Astrocyte (in vitro differentiated cells and primary cell): ENCODE results near the gene ALDH1B1. TPM values are rescaled to one million over a fixed set of nuclear protein-coding genes. Genes with fewer than 3 reads are reported as not detected.

ENCODE experiments used
- DNase-seq: peaks from one replicate; pipeline ENCODE4 v3.0.0-alpha.2; 2010; ENCODE audit warnings: low read depth
- FAIRE-seq: peaks from 2 replicates; lab custom pipeline; 2011; peaks lifted over from hg19 to GRCh38; lab: Jason Lieb, UNC
- H2AFZ ChIP-seq: 2 replicates; pipeline ENCODE4 v1.6.0; 2012; ENCODE audit warnings: low read depth, low read length, inconsistent platforms
- H3K27ac ChIP-seq: 2 replicates; pipeline ENCODE4 v1.5.1; 2011; ENCODE audit warnings: low read depth, low read length, inconsistent platforms
- H3K27me3 ChIP-seq: 2 replicates; pipeline ENCODE4 v1.6.0; 2011; ENCODE audit warnings: low read length, inconsistent platforms; ENCODE audit not compliant: insufficient read depth
- H3K36me3 ChIP-seq: 2 replicates; pipeline ENCODE4 v1.5.1; 2011; ENCODE audit warnings: low read length, inconsistent platforms; ENCODE audit not compliant: insufficient read depth
- H3K4me1 ChIP-seq: 2 replicates; pipeline ENCODE4 v1.5.1; 2011; ENCODE audit warnings: low read length, inconsistent platforms; ENCODE audit not compliant: insufficient read depth
- H3K4me2 ChIP-seq: 2 replicates; pipeline ENCODE4 v1.6.0; 2012; ENCODE audit warnings: low read length, inconsistent platforms
- H3K4me3 ChIP-seq: 2 replicates; pipeline ENCODE4 v1.5.1; 2011; ENCODE audit warnings: low read depth, mild to moderate bottlenecking, low read length, inconsistent platforms; ENCODE audit not compliant: insufficient read depth
- H3K79me2 ChIP-seq: 2 replicates; pipeline ENCODE4 v1.6.0; 2012; ENCODE audit warnings: mild to moderate bottlenecking, low read length, inconsistent platforms; ENCODE audit not compliant: insufficient read depth
- H3K9ac ChIP-seq: 2 replicates; pipeline ENCODE4 v1.6.0; 2012; ENCODE audit warnings: mild to moderate bottlenecking, low read length, inconsistent platforms
- H3K9me3 ChIP-seq: 2 replicates; pipeline ENCODE4 v1.5.1; 2012; ENCODE audit warnings: low read depth, mild to moderate bottlenecking, low read length, inconsistent platforms; ENCODE audit not compliant: insufficient read depth
- H4K20me1 ChIP-seq: 2 replicates; pipeline ENCODE4 v1.6.0; 2012; ENCODE audit warnings: low read length, inconsistent platforms; ENCODE audit not compliant: insufficient read depth
- H3K27ac Mint-ChIP-seq: one replicate; pipeline ENCODE4 v1.8.0; 2021; ENCODE audit warnings: mild to moderate bottlenecking, mixed read lengths; ENCODE audit not compliant: unreplicated experiment
- H3K27me3 Mint-ChIP-seq: one replicate; pipeline ENCODE4 v1.8.0; 2021; ENCODE audit warnings: low read depth, mixed read lengths; ENCODE audit not compliant: unreplicated experiment
- H3K36me3 Mint-ChIP-seq: one replicate; pipeline ENCODE4 v1.8.0; 2021; ENCODE audit warnings: low read depth, mixed read lengths; ENCODE audit not compliant: unreplicated experiment
- H3K4me1 Mint-ChIP-seq: one replicate; pipeline ENCODE4 v1.8.0; 2021; ENCODE audit warnings: low read depth, mixed read lengths; ENCODE audit not compliant: unreplicated experiment
- H3K4me3 Mint-ChIP-seq: one replicate; pipeline ENCODE4 v1.8.0; 2021; ENCODE audit warnings: mild to moderate bottlenecking, moderate library complexity, mixed read lengths; ENCODE audit not compliant: unreplicated experiment
- H3K9me3 Mint-ChIP-seq: one replicate; pipeline ENCODE4 v1.8.0; 2021; ENCODE audit warnings: mild to moderate bottlenecking, mixed read lengths; ENCODE audit not compliant: unreplicated experiment
- CTCF ChIP-seq: IDR thresholded peaks from 2 replicates; pipeline ENCODE4 v1.5.1; 2011; ENCODE audit warnings: low read depth, mild to moderate bottlenecking, inconsistent platforms, low read length, moderate library complexity; ENCODE audit not compliant: insufficient read depth
- EZH2 ChIP-seq: IDR thresholded peaks from 2 replicates; pipeline ENCODE4 v1.6.1; 2012; ENCODE audit warnings: mild to moderate bottlenecking, low read length, inconsistent platforms; ENCODE audit not compliant: insufficient read depth
- total RNA-seq: library from RNA; stranded (reverse); gene quantifications from 2 replicates; pipeline ENCODE4 v1.2.1, GENCODE V29; 2021

Gene ALDH1B1
- total RNA-seq, 1 donor from 2014 or later: 124 TPM

- Mint-ChIP-seq H3K4me1 (peaks cover 5% of the 10 kb centered on the region), H3K27ac (no peak overlapping the region), H3K36me3 (no peaks in the 10 kb centered on the region), H3K4me3 (no peak overlapping the region), H3K9me3 (peaks cover 2% of the 10 kb centered on the region), H3K27me3 (peaks cover 42% of the 10 kb centered on the region)
- Histone ChIP-seq H2AFZ (no peak overlapping the region), H3K4me3 (no peak overlapping the region), H3K36me3 (no peaks in the 10 kb centered on the region), H3K27ac (no peak overlapping the region), H3K4me2 (no peak overlapping the region), H3K27me3 (peaks cover 12% of the 10 kb centered on the region), H3K9me3 (no peaks in the 10 kb centered on the region), H3K4me1 (peaks cover 5% of the 10 kb centered on the region), H3K9ac (no peak overlapping the region), H4K20me1 (no peaks in the 10 kb centered on the region), H3K79me2 (no peaks in the 10 kb centered on the region)
- FAIRE-seq (no peak), DNase-seq (no peak)
- no peak for TF ChIP-seq EZH2
- TF ChIP-seq CTCF: no peak
Observed at GRCh38 chr9:38367898-38368297, 24.6 kb upstream of the ALDH1B1 start.

- Mint-ChIP-seq H3K9me3 (peaks cover 2% of the 10 kb centered on the region), H3K4me1 (peaks cover 2% of the 10 kb centered on the region), H3K4me3 (no peak overlapping the region), H3K27ac (no peak overlapping the region), H3K27me3 (peaks cover 43% of the 10 kb centered on the region), H3K36me3 (no peaks in the 10 kb centered on the region)
- Histone ChIP-seq H3K9ac (no peak overlapping the region), H3K9me3 (no peaks in the 10 kb centered on the region), H3K79me2 (no peaks in the 10 kb centered on the region), H3K27me3 (peaks cover 12% of the 10 kb centered on the region), H2AFZ (no peak overlapping the region), H3K4me2 (no peak overlapping the region), H3K36me3 (no peaks in the 10 kb centered on the region), H3K4me3 (no peak overlapping the region), H3K4me1 (no peaks in the 10 kb centered on the region), H3K27ac (no peak overlapping the region), H4K20me1 (no peaks in the 10 kb centered on the region)
- no peak for TF ChIP-seq EZH2
- no peak for TF ChIP-seq CTCF
- FAIRE-seq (no peak), DNase-seq (no peak)
Observed at GRCh38 chr9:38368731-38369130, 23.8 kb upstream of the ALDH1B1 start.

GRCh38 chr9:38370176-38370575 lies 22.3 kb upstream of the ALDH1B1 start:
- Histone ChIP-seq H3K9me3 (no peaks in the 10 kb centered on the region), H3K4me2 (no peak overlapping the region), H3K79me2 (no peaks in the 10 kb centered on the region), H3K4me3 (no peak overlapping the region), H3K36me3 (no peaks in the 10 kb centered on the region), H2AFZ (no peak overlapping the region), H3K4me1 (no peaks in the 10 kb centered on the region), H3K9ac (no peak overlapping the region), H4K20me1 (no peaks in the 10 kb centered on the region), H3K27me3 (peaks cover 15% of the 10 kb centered on the region), H3K27ac (no peak overlapping the region)
- H3K9me3 Mint-ChIP-seq: no peaks in the 10 kb centered on the region
- FAIRE-seq (no peak), DNase-seq (no peak)
- no peaks in the 10 kb centered on the region for H3K36me3 Mint-ChIP-seq
- TF ChIP-seq CTCF (no peak), EZH2 (no peak)
- H3K27ac Mint-ChIP-seq: no peak overlapping the region
- peaks cover 5% of the 10 kb centered on the region for H3K4me1 Mint-ChIP-seq
- H3K4me3 Mint-ChIP-seq: no peak overlapping the region
- H3K27me3 Mint-ChIP-seq: peaks cover 41% of the 10 kb centered on the region
